K562 (cell line): ENCODE measurements around the gene ZNF865. TPM values are rescaled to one million over a fixed set of nuclear protein-coding genes. Genes with fewer than 3 reads are reported as not detected.
A peak's percentile ranks its signal among the peaks of the same experiment; 100 is the strongest.

Experiments used
- CREB1 ChIP-seq, 2 experiments: sonication (generic) in 1 of 2; formaldehyde crosslinking in 1 of 2; IDR thresholded peaks; 2 replicates each; pipeline versions ENCODE4 v1.6.1 to v1.8.0; 2012 to 2022; ENCODE audit warnings: inconsistent platforms in 1 of 2, mild to moderate bottlenecking in 1 of 2, missing genetic modification reagents in 1 of 2, moderate library complexity in 1 of 2
- DACH1 ChIP-seq: fragments of 450-650 bp; IDR thresholded peaks from 2 replicates; pipeline ENCODE4 v1.6.1; 2018; ENCODE audit not compliant: partially characterized antibody
- DMBX1 ChIP-seq: fragments of 250-450 bp; sonication (Bioruptor Pico); IDR thresholded peaks from 2 replicates; pipeline ENCODE4 v1.8.0; 2022; ENCODE audit warnings: inconsistent platforms, mild to moderate bottlenecking, moderate library complexity, borderline replicate concordance
- E2F3 ChIP-seq: fragments of 250-450 bp; sonication (Bioruptor Pico); IDR thresholded peaks from 2 replicates; pipeline ENCODE4 v1.4.0; 2020; ENCODE audit warnings: mild to moderate bottlenecking
- KAT7 ChIP-seq: sonication (generic); formaldehyde crosslinking; IDR thresholded peaks from 2 replicates; pipeline ENCODE4 v1.8.0; 2022; ENCODE audit warnings: missing genetic modification reagents, mild to moderate bottlenecking, borderline replicate concordance
- MECOM ChIP-seq: fragments of 250-450 bp; sonication (Bioruptor Pico); IDR thresholded peaks from 2 replicates; pipeline ENCODE4 v1.8.0; 2022; ENCODE audit warnings: inconsistent platforms
- MEF2A ChIP-seq: IDR thresholded peaks from 2 replicates; pipeline ENCODE4 v1.6.1; 2011; ENCODE audit warnings: low read depth, mild to moderate bottlenecking, low read length, moderate library complexity; ENCODE audit not compliant: control insufficient read depth
- NFIX ChIP-seq: fragments of 250-450 bp; sonication (Bioruptor Pico); IDR thresholded peaks from 2 replicates; pipeline ENCODE4 v1.4.0; 2020; ENCODE audit warnings: low read depth, mild to moderate bottlenecking, moderate library complexity
- NR3C1 ChIP-seq: sonication (generic); formaldehyde crosslinking; IDR thresholded peaks from 2 replicates; pipeline ENCODE4 v1.8.1; 2022; ENCODE audit warnings: missing genetic modification reagents
- SFPQ ChIP-seq: fragments of 200-400 bp; formaldehyde crosslinking; IDR thresholded peaks from 2 replicates; pipeline ENCODE4 v1.6.1; 2017; ENCODE audit warnings: mild to moderate bottlenecking, low read depth, low read length, moderate library complexity
- SMARCE1 ChIP-seq: fragments of 450-650 bp; IDR thresholded peaks from 2 replicates; pipeline ENCODE4 v1.7.1; 2016; ENCODE audit warnings: mild to moderate bottlenecking
- STAT6 ChIP-seq: sonication (generic); formaldehyde crosslinking; IDR thresholded peaks from 2 replicates; pipeline ENCODE4 v1.8.1; 2023; ENCODE audit warnings: mild to moderate bottlenecking, missing genetic modification reagents
- TAL1 ChIP-seq: fragments of 450-650 bp; IDR thresholded peaks from 2 replicates; pipeline ENCODE4 v1.6.1; 2016; ENCODE audit warnings: mild to moderate bottlenecking
- ZNF133 ChIP-seq: fragments of 250-450 bp; sonication (Bioruptor Pico); IDR thresholded peaks from 2 replicates; pipeline ENCODE4 v1.4.0; 2020; ENCODE audit warnings: mild to moderate bottlenecking
- ZNF280B ChIP-seq: fragments of 250-450 bp; sonication (Bioruptor Pico); IDR thresholded peaks from 2 replicates; pipeline ENCODE4 v1.5.1; 2021; ENCODE audit warnings: mild to moderate bottlenecking
- ZNF644 ChIP-seq: fragments of 200-800 bp; sonication (Bioruptor generic); IDR thresholded peaks from 2 replicates; pipeline ENCODE4 v1.6.1; 2016; ENCODE audit warnings: low read depth, missing genetic modification characterization, missing compliant biosample characterization
- polyA plus RNA-seq, 8 experiments: library from polyadenylated mRNA; depleted of rRNA in 4 of 8; stranded (reverse) in 5 of 8; unstranded in 3 of 8; fragments of >200 nt; fragmentation: Nextera tagmentation in 2 of 8; fragmentation: Illumina TruSeq in 1 of 8; extraction: Ambion mirVana in 2 of 8; extraction: Trizol in 1 of 8; gene quantifications; 2 replicates each; pipeline versions ENCODE4 v1.2.1 to v1.2.3, GENCODE V29; 2011 to 2014; ENCODE audit warnings: inconsistent platforms in 1 of 8, missing spikeins in 1 of 8
- total RNA-seq, 7 experiments: library from RNA; depleted of rRNA in 6 of 7; stranded (reverse); fragments of >200 nt in 6 of 7; fragmentation: Illumina TruSeq in 2 of 7; extraction: Trizol in 2 of 7; gene quantifications; 2 replicates each; pipeline versions ENCODE4 v1.2.1 to v1.2.3, GENCODE V29; 2011 to 2021; ENCODE audit warnings: low replicate concordance in 1 of 7

Gene ZNF865
- total and polyA plus RNA-seq, 9 of the 15 experiments (the other 6 are each of a cell fraction or from before 2014, with no cell fraction given): 0.40 to 18.8 (median 1.6) TPM; not detected in 2

GRCh38 chr19:55653651-55654322 lies 48.3 kb downstream of the ZNF865 start (continued):
- no peak for TF ChIP-seq SFPQ
- 0 out of 2 replicates have a peak, but pooled peaks have one; percentile 29 for TF ChIP-seq MECOM (CRISPR knock-in tag)
- TF ChIP-seq KAT7 (CRISPR knock-in tag): no peak
- no peak for TF ChIP-seq NR3C1 (CRISPR knock-in tag)
- no peak for TF ChIP-seq E2F3
- no peak for TF ChIP-seq ZNF644 (tag)
- peak; percentile 40 for TF ChIP-seq DACH1
- TF ChIP-seq MEF2A: no peak
- peak; percentile 67; the same call in 1 of the 2 replicates for TF ChIP-seq SMARCE1
- TF ChIP-seq NFIX: no peak
- peak; percentile 66; the same call in 1 of the 2 replicates for TF ChIP-seq DMBX1 (CRISPR knock-in tag)
- peak; percentile 47; the same call in 1 of the 2 replicates for TF ChIP-seq CREB1 (IDR thresholded peaks at IDR 0.05)
- TF ChIP-seq CREB1 (CRISPR knock-in tag; IDR thresholded peaks at IDR 0.05): peak; percentile 85
- no peak for TF ChIP-seq ZNF133 (CRISPR knock-in tag)
- TF ChIP-seq ZNF280B: no peak
- TF ChIP-seq TAL1: peak; percentile 27; the same call in 1 of the 2 replicates
- TF ChIP-seq STAT6 (CRISPR knock-in tag): no peak
